H9 (cell line): ENCODE results near the gene PELI2. TPM values are rescaled to one million over a fixed set of nuclear protein-coding genes. Genes with fewer than 3 reads are reported as not detected.

Experiments used
- DNase-seq: peaks from one replicate; pipeline ENCODE4 v3.0.0-alpha.2; 2017
- H2AFZ ChIP-seq: one replicate; pipeline ENCODE4 v1.6.1; 2013; ENCODE audit warnings: mild to moderate bottlenecking, low read length, control low read depth, moderate library complexity
- H2AK5ac ChIP-seq: 2 replicates; pipeline ENCODE4 v1.6.1; 2013; ENCODE audit warnings: low read length, control low read depth, mixed read lengths; ENCODE audit not compliant: insufficient read length
- H2BK120ac ChIP-seq: one replicate; pipeline ENCODE4 v1.6.1; 2013; ENCODE audit warnings: low read depth, mild to moderate bottlenecking, low read length, control low read depth, inconsistent platforms; ENCODE audit not compliant: poor library complexity, severe bottlenecking
- H2BK12ac ChIP-seq: 2 replicates; pipeline ENCODE4 v1.6.1; 2013; ENCODE audit warnings: low read length, control low read depth, mixed read lengths, low read depth; ENCODE audit not compliant: insufficient read length
- H2BK15ac ChIP-seq: 2 replicates; pipeline ENCODE4 v1.6.1; 2013; ENCODE audit warnings: low read depth, low read length, control low read depth
- H2BK20ac ChIP-seq: one replicate; pipeline ENCODE4 v1.6.1; 2013; ENCODE audit warnings: low read depth, mild to moderate bottlenecking, low read length, control low read depth, inconsistent platforms; ENCODE audit not compliant: poor library complexity, severe bottlenecking
- H2BK5ac ChIP-seq: 2 replicates; pipeline ENCODE4 v1.6.1; 2013; ENCODE audit warnings: low read length, control low read depth, mixed read lengths; ENCODE audit not compliant: insufficient read length
- H3K14ac ChIP-seq: 2 replicates; pipeline ENCODE4 v1.6.1; 2013; ENCODE audit warnings: low read length, control low read depth; ENCODE audit not compliant: insufficient read depth
- H3K18ac ChIP-seq: 2 replicates; pipeline ENCODE4 v1.6.1; 2013; ENCODE audit warnings: low read depth, mild to moderate bottlenecking, mixed read lengths, low read length, control low read depth; ENCODE audit not compliant: insufficient read length
- H3K23ac ChIP-seq: 2 replicates; pipeline ENCODE4 v1.6.1; 2013; ENCODE audit warnings: low read length, control low read depth, mixed read lengths, low read depth; ENCODE audit not compliant: insufficient read length
- H3K23me2 ChIP-seq: 2 replicates; pipeline ENCODE4 v1.6.1; 2013; ENCODE audit warnings: low read depth, mild to moderate bottlenecking, mixed read lengths, low read length, control low read depth; ENCODE audit not compliant: insufficient read length, poor library complexity, severe bottlenecking
- H3K27ac ChIP-seq: 2 replicates; pipeline ENCODE4 v1.5.1; 2013; ENCODE audit warnings: low read length, control low read depth, mixed read lengths, low read depth; ENCODE audit not compliant: insufficient read length
- H3K27me3 ChIP-seq: 2 replicates; pipeline ENCODE4 v1.6.1; 2013; ENCODE audit warnings: low read length, control low read depth, inconsistent platforms; ENCODE audit not compliant: insufficient read depth
- H3K4ac ChIP-seq: 2 replicates; pipeline ENCODE4 v1.6.1; 2013; ENCODE audit warnings: low read depth, mild to moderate bottlenecking, control low read depth, inconsistent platforms, low read length, moderate library complexity
- H3K4me1 ChIP-seq: 2 replicates; pipeline ENCODE4 v1.6.1; 2013; ENCODE audit warnings: low read length, control low read depth, inconsistent platforms; ENCODE audit not compliant: insufficient read depth
- H3K4me2 ChIP-seq: 2 replicates; pipeline ENCODE4 v1.6.1; 2013; ENCODE audit warnings: low read length, control low read depth, mixed read lengths; ENCODE audit not compliant: insufficient read length, insufficient read depth
- H3K56ac ChIP-seq: 2 replicates; pipeline ENCODE4 v1.6.1; 2013; ENCODE audit warnings: low read depth, mild to moderate bottlenecking, mixed read lengths, low read length, control low read depth; ENCODE audit not compliant: insufficient read length
- H3K79me1 ChIP-seq: 2 replicates; pipeline ENCODE4 v1.6.1; 2013; ENCODE audit warnings: low read depth, mild to moderate bottlenecking, moderate library complexity, low read length, control low read depth, inconsistent platforms; ENCODE audit not compliant: insufficient read depth, poor library complexity, severe bottlenecking
- H3K79me2 ChIP-seq: 2 replicates; pipeline ENCODE4 v1.6.1; 2013; ENCODE audit warnings: low read length, control low read depth, inconsistent platforms; ENCODE audit not compliant: insufficient read depth
- H3K9ac ChIP-seq: 2 replicates; pipeline ENCODE4 v1.6.1; 2013; ENCODE audit warnings: low read length, control low read depth, mixed read lengths; ENCODE audit not compliant: insufficient read length; ENCODE audit errors: extremely low read depth
- H3K9me3 ChIP-seq: one replicate; pipeline ENCODE4 v1.6.1; 2013; ENCODE audit warnings: low read depth, low read length, inconsistent platforms; ENCODE audit not compliant: control insufficient read depth
- H3T11ph ChIP-seq: one replicate; pipeline ENCODE4 v1.6.1; 2013; ENCODE audit warnings: mild to moderate bottlenecking, low read length, control low read depth, inconsistent platforms
- H4K20me1 ChIP-seq: one replicate; pipeline ENCODE4 v1.6.1; 2013; ENCODE audit not compliant: control insufficient read depth, insufficient read length, insufficient read depth
- H4K5ac ChIP-seq: 2 replicates; pipeline ENCODE4 v1.6.1; 2013; ENCODE audit warnings: low read depth, mild to moderate bottlenecking, mixed read lengths, low read length, control low read depth; ENCODE audit not compliant: insufficient read length
- H4K8ac ChIP-seq: replicated peaks from 2 replicates; pipeline ENCODE4 v1.6.1; 2013; ENCODE audit warnings: low read length, control low read depth, mixed read lengths, low read depth; ENCODE audit not compliant: insufficient read length
- H4K91ac ChIP-seq: 2 replicates; pipeline ENCODE4 v1.6.1; 2013; ENCODE audit warnings: low read depth, mild to moderate bottlenecking, moderate library complexity, mixed read lengths, low read length, control low read depth; ENCODE audit not compliant: insufficient read length
- H3K27ac Mint-ChIP-seq, 3 experiments: 2 replicates in 2 of 3; 3 replicates in 1 of 3; pipeline ENCODE4 v1.8.0; 2020 to 2021; ENCODE audit warnings: mixed read lengths in 3 of 3, mild to moderate bottlenecking in 1 of 3, moderate library complexity in 1 of 3
- H3K27me3 Mint-ChIP-seq: 2 replicates; pipeline ENCODE4 v1.8.0; 2021; ENCODE audit warnings: low read depth, mild to moderate bottlenecking, moderate library complexity, mixed read lengths
- H3K36me3 Mint-ChIP-seq, 3 experiments: 2 replicates in 2 of 3; 3 replicates in 1 of 3; pipeline ENCODE4 v1.8.0; 2020 to 2021; ENCODE audit warnings: low read depth in 3 of 3, mixed read lengths in 3 of 3; ENCODE audit not compliant: insufficient read depth in 1 of 3
- H3K4me1 Mint-ChIP-seq, 2 experiments: 2 replicates each; pipeline ENCODE4 v1.8.0; 2020; ENCODE audit warnings: mixed read lengths in 2 of 2
- H3K4me3 Mint-ChIP-seq, 2 experiments: 2 replicates in 1 of 2; 3 replicates in 1 of 2; pipeline ENCODE4 v1.8.0; 2020 to 2021; ENCODE audit warnings: mild to moderate bottlenecking in 2 of 2, mixed read lengths in 2 of 2, moderate library complexity in 1 of 2
- H3K9me3 Mint-ChIP-seq, 2 experiments: 2 replicates in 1 of 2; 3 replicates in 1 of 2; pipeline ENCODE4 v1.8.0; 2020; ENCODE audit warnings: mild to moderate bottlenecking in 2 of 2, mixed read lengths in 2 of 2, moderate library complexity in 1 of 2
- WGBS: extraction: QIAGEN DNeasy Blood & Tissue Kit; methylation state at CpG from one replicate; pipeline ENCODE4 v1.1.7; 2013; ENCODE audit warnings: missing lambda C conversion rate, low lambda C conversion rate, mixed read lengths; ENCODE audit not compliant: insufficient read length; ENCODE audit errors: extremely low coverage; 5-methylcytosine and 5-hydroxymethylcytosine counted together
- total RNA-seq: library from RNA; stranded (reverse); gene quantifications from 2 replicates; pipeline ENCODE4 v1.2.1, GENCODE V29; 2021
- TF ChIP-seq, protein P1 (sequence below): fragments of 200-600 bp; sonication (generic); conservative IDR thresholded peaks from 3 replicates; pipeline ENCODE4 v1.8.0; 2021; ENCODE audit warnings: antibody characterized with exemption, mild to moderate bottlenecking

PELI2 gene
- total RNA-seq, 1 experiment from 2014 or later: 18.0 TPM

- Histone ChIP-seq H3K79me2 (no peaks in the 10 kb centered on the region), H2BK15ac (no peak overlapping the region), H3K4me2 (no peak overlapping the region), H3K18ac (no peak overlapping the region), H3K56ac (no peak overlapping the region), H3K9me3 (no peaks in the 10 kb centered on the region), H2BK5ac (no peak overlapping the region), H2AK5ac (no peak overlapping the region), H3K79me1 (no peaks in the 10 kb centered on the region), H3K4me1 (no peaks in the 10 kb centered on the region), H2BK20ac (no peak overlapping the region), H2BK12ac (no peak overlapping the region), H3T11ph (no peak overlapping the region), H2BK120ac (no peak overlapping the region), H3K27ac (no peak overlapping the region), H3K4ac (no peak overlapping the region), H4K91ac (no peak overlapping the region), H3K27me3 (no peaks in the 10 kb centered on the region), H3K23me2 (no peaks in the 10 kb centered on the region), H4K8ac (no peak overlapping the region), H2AFZ (no peak overlapping the region), H3K14ac (no peak overlapping the region), H3K9ac (no peak overlapping the region), H4K20me1 (no peaks in the 10 kb centered on the region), H3K23ac (no peak overlapping the region), H4K5ac (no peak overlapping the region)
- Mint-ChIP-seq H3K36me3 (peaks cover 0 to 5% (median 3%) of the 10 kb centered on the region in 3 experiments; a peak in 4 of 7 replicates), H3K9me3 (no peaks in the 10 kb centered on the region; a peak in 1 of 5 replicates), H3K27ac (no peak overlapping the region; a peak in 1 of 7 replicates), H3K4me3 (no peak overlapping the region), H3K4me1 (peaks cover 10 to 25% of the 10 kb centered on the region in 2 experiments), H3K27me3 (no peaks in the 10 kb centered on the region)
- TF ChIP-seq, protein P1, sequence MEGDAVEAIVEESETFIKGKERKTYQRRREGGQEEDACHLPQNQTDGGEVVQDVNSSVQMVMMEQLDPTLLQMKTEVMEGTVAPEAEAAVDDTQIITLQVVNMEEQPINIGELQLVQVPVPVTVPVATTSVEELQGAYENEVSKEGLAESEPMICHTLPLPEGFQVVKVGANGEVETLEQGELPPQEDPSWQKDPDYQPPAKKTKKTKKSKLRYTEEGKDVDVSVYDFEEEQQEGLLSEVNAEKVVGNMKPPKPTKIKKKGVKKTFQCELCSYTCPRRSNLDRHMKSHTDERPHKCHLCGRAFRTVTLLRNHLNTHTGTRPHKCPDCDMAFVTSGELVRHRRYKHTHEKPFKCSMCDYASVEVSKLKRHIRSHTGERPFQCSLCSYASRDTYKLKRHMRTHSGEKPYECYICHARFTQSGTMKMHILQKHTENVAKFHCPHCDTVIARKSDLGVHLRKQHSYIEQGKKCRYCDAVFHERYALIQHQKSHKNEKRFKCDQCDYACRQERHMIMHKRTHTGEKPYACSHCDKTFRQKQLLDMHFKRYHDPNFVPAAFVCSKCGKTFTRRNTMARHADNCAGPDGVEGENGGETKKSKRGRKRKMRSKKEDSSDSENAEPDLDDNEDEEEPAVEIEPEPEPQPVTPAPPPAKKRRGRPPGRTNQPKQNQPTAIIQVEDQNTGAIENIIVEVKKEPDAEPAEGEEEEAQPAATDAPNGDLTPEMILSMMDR: no peak
- no peak for DNase-seq
- WGBS: no CpG with 5 or more reads among the region's 4 CpGs
These were observed 71.1 kb downstream of the PELI2 start for GRCh38 chr14:56189307-56189706.
